Activated B cell treated with CpG ODN at 0.5 μM for 24 hours (primary cell): ENCODE data around the gene PPP1R12A. TPM values are rescaled to one million over a fixed set of nuclear protein-coding genes. Genes with fewer than 3 reads are reported as not detected.

ENCODE experiments used
- ATAC-seq: fragments of 200-7000 bp; cut with Tn5 transposase; one replicate; pipeline ENCODE4 v1.10.0; 2021; ENCODE audit warnings: low read depth, mild to moderate bottlenecking, moderate library complexity
- CTCF ChIA-PET: fragments of 350-600 bp; sonication (Branson Sonifier 250); formaldehyde crosslinking; loops from one replicate; lab custom pipeline; 2021; ENCODE audit warnings: antibody characterized with exemption; lab: Charles Lee
- POLR2A ChIA-PET: fragments of 350-600 bp; sonication (Branson Sonifier 250); formaldehyde crosslinking; loops from one replicate; lab custom pipeline; 2021; ENCODE audit warnings: antibody characterized with exemption; lab: Charles Lee
- DNase-seq: peaks from one replicate; pipeline ENCODE4 v3.0.0; 2022
- H3K27ac Mint-ChIP-seq: one replicate; pipeline ENCODE4 v1.8.0; 2020; ENCODE audit warnings: mixed read lengths
- H3K27me3 Mint-ChIP-seq: one replicate; pipeline ENCODE4 v1.8.0; 2021; ENCODE audit warnings: mixed read lengths
- H3K36me3 Mint-ChIP-seq: one replicate; pipeline ENCODE4 v1.8.0; 2021; ENCODE audit warnings: low read depth, mixed read lengths
- H3K4me1 Mint-ChIP-seq: one replicate; pipeline ENCODE4 v1.8.0; 2021; ENCODE audit warnings: mixed read lengths
- H3K4me3 Mint-ChIP-seq: one replicate; pipeline ENCODE4 v1.8.0; 2020; ENCODE audit warnings: mild to moderate bottlenecking, mixed read lengths
- H3K9me3 Mint-ChIP-seq: one replicate; pipeline ENCODE4 v1.8.0; 2020; ENCODE audit warnings: mixed read lengths
- intact Hi-C: fragments of 100-400 bp; cut with micrococcal nuclease; formaldehyde crosslinking; loops from one replicate; pipeline ENCODE4 v1.15.1; 2024
- total RNA-seq: library from RNA; stranded (reverse); gene quantifications from 2 replicates; pipeline ENCODE4 v1.2.3, GENCODE V29; 2022
- TF ChIP-seq, protein P1 (sequence below): fragments of 200-600 bp; IDR thresholded peaks from one replicate; pipeline ENCODE4 v1.8.0; 2022; ENCODE audit warnings: antibody characterized with exemption, mild to moderate bottlenecking

The PPP1R12A gene
- total RNA-seq, 1 donor from 2014 or later = 90.4 TPM

- TF ChIP-seq, protein P1, sequence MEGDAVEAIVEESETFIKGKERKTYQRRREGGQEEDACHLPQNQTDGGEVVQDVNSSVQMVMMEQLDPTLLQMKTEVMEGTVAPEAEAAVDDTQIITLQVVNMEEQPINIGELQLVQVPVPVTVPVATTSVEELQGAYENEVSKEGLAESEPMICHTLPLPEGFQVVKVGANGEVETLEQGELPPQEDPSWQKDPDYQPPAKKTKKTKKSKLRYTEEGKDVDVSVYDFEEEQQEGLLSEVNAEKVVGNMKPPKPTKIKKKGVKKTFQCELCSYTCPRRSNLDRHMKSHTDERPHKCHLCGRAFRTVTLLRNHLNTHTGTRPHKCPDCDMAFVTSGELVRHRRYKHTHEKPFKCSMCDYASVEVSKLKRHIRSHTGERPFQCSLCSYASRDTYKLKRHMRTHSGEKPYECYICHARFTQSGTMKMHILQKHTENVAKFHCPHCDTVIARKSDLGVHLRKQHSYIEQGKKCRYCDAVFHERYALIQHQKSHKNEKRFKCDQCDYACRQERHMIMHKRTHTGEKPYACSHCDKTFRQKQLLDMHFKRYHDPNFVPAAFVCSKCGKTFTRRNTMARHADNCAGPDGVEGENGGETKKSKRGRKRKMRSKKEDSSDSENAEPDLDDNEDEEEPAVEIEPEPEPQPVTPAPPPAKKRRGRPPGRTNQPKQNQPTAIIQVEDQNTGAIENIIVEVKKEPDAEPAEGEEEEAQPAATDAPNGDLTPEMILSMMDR = no peak
- Mint-ChIP-seq H3K9me3 (peaks cover 8% of the 10 kb centered on the region), H3K4me3 (no peak overlapping the region), H3K4me1 (peaks cover 6% of the 10 kb centered on the region), H3K27me3 (peaks cover 19% of the 10 kb centered on the region), H3K36me3 (peaks cover 4% of the 10 kb centered on the region), H3K27ac (no peak overlapping the region)
- DNase-seq = no peak
- intact Hi-C loops = no loop called here
- no peak for ATAC-seq
- ChIA-PET POLR2A (no interaction called here), CTCF (no interaction called here)
These were observed 24.6 kb upstream of the PPP1R12A start for GRCh38 chr12:79959484-79959883.

DNA sequence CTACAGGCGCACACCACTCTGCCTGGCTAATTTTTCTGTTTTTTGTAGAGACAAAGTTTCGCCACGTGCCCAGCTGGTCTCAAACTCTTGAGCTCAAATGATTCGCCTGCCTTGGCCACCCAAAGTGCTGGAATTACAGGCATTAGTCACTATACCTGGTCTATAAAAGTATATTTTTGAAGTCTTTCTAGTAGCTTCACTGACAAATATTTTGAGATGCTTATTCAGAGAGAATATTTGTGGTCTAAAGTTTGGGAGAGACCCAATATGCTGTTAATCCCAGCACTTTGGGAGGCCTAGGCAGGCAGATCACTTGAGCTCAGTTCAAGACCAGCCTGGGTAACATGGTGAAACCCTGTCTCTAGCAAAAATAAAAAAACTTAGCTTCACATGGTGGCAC is 22.0 kb upstream of the PPP1R12A start:
- intact Hi-C loops = no loop called here

GRCh38 chr12:79955561-79955960 is 20.7 kb upstream of the PPP1R12A start:
- no peak for DNase-seq
- Mint-ChIP-seq H3K27me3 (peaks cover 21% of the 10 kb centered on the region), H3K4me1 (peaks cover 6% of the 10 kb centered on the region), H3K9me3 (peaks cover 14% of the 10 kb centered on the region), H3K36me3 (peaks cover 4% of the 10 kb centered on the region), H3K4me3 (no peak overlapping the region), H3K27ac (no peak overlapping the region)
- no peak for ATAC-seq
- ChIA-PET CTCF (no interaction called here), POLR2A (no interaction called here)
- intact Hi-C loops = no loop called here
- TF ChIP-seq, protein P1 = no peak

More for the DNA sequence above, 22.0 kb upstream of the PPP1R12A start:
- ChIA-PET CTCF (no interaction called here), POLR2A (no interaction called here)
- Mint-ChIP-seq H3K27ac (no peak overlapping the region), H3K36me3 (peaks cover 4% of the 10 kb centered on the region), H3K9me3 (peaks cover 14% of the 10 kb centered on the region), H3K4me3 (no peak overlapping the region), H3K4me1 (peaks cover 6% of the 10 kb centered on the region), H3K27me3 (peaks cover 17% of the 10 kb centered on the region)
- TF ChIP-seq, protein P1 = no peak
- DNase-seq = no peak
- ATAC-seq = no peak

GRCh38 chr12:79954037-79954610 is 19.2 kb upstream of the PPP1R12A start:
- H3K36me3 Mint-ChIP-seq = peaks cover 4% of the 10 kb centered on the region
- intact Hi-C loops = no loop called here
- H3K27ac Mint-ChIP-seq = no peak overlapping the region
- H3K27me3 Mint-ChIP-seq = peaks cover 21% of the 10 kb centered on the region
- H3K4me3 Mint-ChIP-seq = no peak overlapping the region
- ATAC-seq (no peak), DNase-seq (no peak)
- H3K4me1 Mint-ChIP-seq = no peaks in the 10 kb centered on the region
- TF ChIP-seq, protein P1 = no peak
- ChIA-PET POLR2A (no interaction called here), CTCF (no interaction called here)
- H3K9me3 Mint-ChIP-seq = peaks cover 14% of the 10 kb centered on the region

DNA sequence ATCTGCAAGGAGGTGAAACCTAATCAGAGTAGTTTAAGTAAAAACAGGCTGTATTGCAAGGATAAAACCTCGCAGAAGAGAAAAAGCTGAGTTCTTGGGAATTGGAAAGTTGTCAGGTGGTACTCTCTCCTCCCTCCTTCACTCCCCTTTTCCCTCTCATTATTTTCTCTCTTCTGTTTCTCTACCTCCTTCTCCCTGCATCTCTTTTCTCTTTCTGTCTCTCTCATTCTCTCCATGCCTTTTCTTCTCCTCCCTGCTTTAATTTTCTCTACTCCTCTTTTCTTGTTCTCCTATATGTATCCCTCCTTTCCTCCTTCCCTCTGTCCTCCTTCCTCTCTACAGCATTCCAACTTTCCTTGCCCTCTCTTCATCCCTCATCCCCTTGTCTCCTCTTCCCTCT is 14.2 kb upstream of the PPP1R12A start:
- ATAC-seq (no peak), DNase-seq (no peak)
- Mint-ChIP-seq H3K27me3 (peaks cover 12% of the 10 kb centered on the region), H3K4me1 (no peaks in the 10 kb centered on the region), H3K9me3 (peaks cover 2% of the 10 kb centered on the region), H3K36me3 (no peaks in the 10 kb centered on the region), H3K4me3 (no peak overlapping the region), H3K27ac (no peak overlapping the region)
- TF ChIP-seq, protein P1 = no peak
- POLR2A ChIA-PET = no interaction called here
- intact Hi-C loops = no loop called here
- CTCF ChIA-PET = no interaction called here
